SK-N-SH (cell line): Measurements from ENCODE around the gene SARDH.

ENCODE experiments used
- CTCF ChIP-seq: fragments of 200-600 bp; sonication (generic); IDR thresholded peaks from 2 replicates; pipeline ENCODE4 v1.6.1; 2017; ENCODE audit warnings: antibody characterized with exemption, mild to moderate bottlenecking, moderate library complexity
- EP300 ChIP-seq, 2 experiments: IDR thresholded peaks; 2 replicates each; pipeline versions ENCODE4 v1.4.0 to v1.6.1; 2012; ENCODE audit warnings: borderline replicate concordance in 1 of 2, low read depth in 1 of 2, low read length in 1 of 2
- FOSL2 ChIP-seq: IDR thresholded peaks from 2 replicates; pipeline ENCODE4 v1.4.0; 2012; ENCODE audit warnings: low read depth, mild to moderate bottlenecking, moderate library complexity, borderline replicate concordance
- FOXM1 ChIP-seq: IDR thresholded peaks from 2 replicates; pipeline ENCODE4 v1.4.0; 2012; ENCODE audit warnings: low read depth, mild to moderate bottlenecking
- JUND ChIP-seq: IDR thresholded peaks from 2 replicates; pipeline ENCODE4 v1.4.0; 2012
- POLR2AphosphoS5 ChIP-seq: IDR thresholded peaks from 2 replicates; pipeline ENCODE4 v1.6.1; 2012; ENCODE audit warnings: low read depth, low read length

- TF ChIP-seq EP300 (IDR thresholded peaks at IDR 0.05; ENCODE audit: borderline replicate concordance in 1 of 2, low read depth in 1 of 2, low read length in 1 of 2) (no peak), POLR2AphosphoS5 (no peak), CTCF (no peak), FOXM1 (no peak), JUND (no peak), FOSL2 (no peak)
Measured at GRCh38 chr9:133717113-133718031, 20.8 kb downstream of the SARDH start.
